CD4-positive, alpha-beta memory T cell (primary cell): Measurements from ENCODE around the gene MTA3. TPM values are rescaled to one million over a fixed set of nuclear protein-coding genes. Genes with fewer than 3 reads are reported as not detected.

Experiments used
- CTCF ChIA-PET: fragments of 350-600 bp; sonication (Branson Sonifier 250); formaldehyde crosslinking; loops from one replicate; lab custom pipeline; 2021; ENCODE audit warnings: inconsistent platforms; ENCODE audit not compliant: partially characterized antibody; lab: Charles Lee
- POLR2A ChIA-PET: fragments of 350-600 bp; sonication (Branson Sonifier 250); formaldehyde crosslinking; loops from one replicate; lab custom pipeline; 2021; ENCODE audit not compliant: partially characterized antibody; lab: Charles Lee
- DNase-seq, 5 donors: peaks; one replicate each; pipeline versions ENCODE4 v3.0.0 to v3.0.0-alpha.2; 2020 to 2022; ENCODE audit warnings: mixed read lengths in 1 of 5
- H3K27ac ChIP-seq: one replicate; pipeline ENCODE4 v1.7.0; 2013; ENCODE audit warnings: low read depth, low read length
- H3K27me3 ChIP-seq: 2 replicates; pipeline ENCODE4 v1.7.0; 2013; ENCODE audit warnings: mild to moderate bottlenecking, low read length, moderate library complexity; ENCODE audit not compliant: insufficient read depth
- H3K36me3 ChIP-seq: 2 replicates; pipeline ENCODE4 v1.7.0; 2013; ENCODE audit warnings: mild to moderate bottlenecking, low read length, moderate library complexity; ENCODE audit not compliant: insufficient read depth
- H3K4me1 ChIP-seq: 2 replicates; pipeline ENCODE4 v1.7.0; 2013; ENCODE audit warnings: mild to moderate bottlenecking, low read length, moderate library complexity; ENCODE audit not compliant: insufficient read depth
- H3K4me3 ChIP-seq, 2 donors: one replicate each; pipeline ENCODE4 v1.7.0; 2013; ENCODE audit warnings: low read length in 2 of 2, mild to moderate bottlenecking in 1 of 2
- H3K9me3 ChIP-seq, 2 donors: one replicate each; pipeline ENCODE4 v1.7.0; 2013; ENCODE audit warnings: low read length in 2 of 2, control low read depth in 1 of 2; ENCODE audit not compliant: control insufficient read depth in 1 of 2
- H3K27ac Mint-ChIP-seq, 7 donors: one replicate each; pipeline ENCODE4 v1.8.0; 2020 to 2021; ENCODE audit warnings: mixed read lengths in 7 of 7, mild to moderate bottlenecking in 6 of 7, inconsistent platforms in 3 of 7, moderate library complexity in 3 of 7
- H3K27me3 Mint-ChIP-seq, 2 donors: one replicate each; pipeline ENCODE4 v1.8.0; 2020 to 2021; ENCODE audit warnings: mixed read lengths in 2 of 2
- H3K36me3 Mint-ChIP-seq, 2 donors: one replicate each; pipeline ENCODE4 v1.8.0; 2020 to 2021; ENCODE audit warnings: mixed read lengths in 2 of 2, inconsistent platforms in 1 of 2, mild to moderate bottlenecking in 1 of 2
- H3K4me1 Mint-ChIP-seq, 4 donors: one replicate each; pipeline ENCODE4 v1.8.0; 2020 to 2021; ENCODE audit warnings: mixed read lengths in 4 of 4, mild to moderate bottlenecking in 1 of 4
- H3K4me3 Mint-ChIP-seq, 8 donors: one replicate each; pipeline ENCODE4 v1.8.0; 2020 to 2021; ENCODE audit warnings: mixed read lengths in 8 of 8, mild to moderate bottlenecking in 7 of 8, moderate library complexity in 6 of 8, inconsistent platforms in 3 of 8
- H3K9me3 Mint-ChIP-seq, 8 donors: one replicate each; pipeline ENCODE4 v1.8.0; 2020 to 2021; ENCODE audit warnings: mixed read lengths in 8 of 8, mild to moderate bottlenecking in 5 of 8, inconsistent platforms in 3 of 8, moderate library complexity in 1 of 8
- intact Hi-C: fragments of 100-400 bp; cut with micrococcal nuclease; formaldehyde crosslinking; loops from one replicate; pipeline ENCODE4 v1.15.1; 2023
- polyA plus RNA-seq, 2 donors: library from polyadenylated mRNA; unstranded; fragments of 300-500 nt; fragmentation: Illumina TruSeq; gene quantifications; one replicate each; pipeline ENCODE4 v1.2.3, GENCODE V29; 2021
- total RNA-seq, 2 experiments: library from RNA; stranded (reverse); gene quantifications; one replicate each; pipeline ENCODE4 v1.2.3, GENCODE V29; 2021

MTA3 gene
- total and polyA plus RNA-seq, 4 experiments from 2014 or later = 7.7 to 21.3 (median 13.3) TPM

GRCh38 chr2:42767899-42768705 lies 199.7 kb downstream of the MTA3 start:
- H3K36me3 Mint-ChIP-seq = peaks cover under 1% of the 10 kb centered on the region in 2 donors
- H3K4me3 ChIP-seq = no peak overlapping the region
- H3K4me1 Mint-ChIP-seq = no peaks in the 10 kb centered on the region
- no peaks in the 10 kb centered on the region for H3K36me3 ChIP-seq
- POLR2A ChIA-PET = no interaction called here
- H3K27me3 ChIP-seq = no peaks in the 10 kb centered on the region
- H3K27ac ChIP-seq = no peak overlapping the region
- H3K4me3 Mint-ChIP-seq = no peak overlapping the region
- DNase-seq = no peak
- H3K27ac Mint-ChIP-seq = peak overlapping the region in 1 of 7 donors; percentile 64
- no peaks in the 10 kb centered on the region for H3K9me3 Mint-ChIP-seq
- intact Hi-C loops = no loop called here
- no peaks in the 10 kb centered on the region for H3K9me3 ChIP-seq
- no peaks in the 10 kb centered on the region for H3K27me3 Mint-ChIP-seq
- CTCF ChIA-PET = no interaction called here
- no peaks in the 10 kb centered on the region for H3K4me1 ChIP-seq

DNA sequence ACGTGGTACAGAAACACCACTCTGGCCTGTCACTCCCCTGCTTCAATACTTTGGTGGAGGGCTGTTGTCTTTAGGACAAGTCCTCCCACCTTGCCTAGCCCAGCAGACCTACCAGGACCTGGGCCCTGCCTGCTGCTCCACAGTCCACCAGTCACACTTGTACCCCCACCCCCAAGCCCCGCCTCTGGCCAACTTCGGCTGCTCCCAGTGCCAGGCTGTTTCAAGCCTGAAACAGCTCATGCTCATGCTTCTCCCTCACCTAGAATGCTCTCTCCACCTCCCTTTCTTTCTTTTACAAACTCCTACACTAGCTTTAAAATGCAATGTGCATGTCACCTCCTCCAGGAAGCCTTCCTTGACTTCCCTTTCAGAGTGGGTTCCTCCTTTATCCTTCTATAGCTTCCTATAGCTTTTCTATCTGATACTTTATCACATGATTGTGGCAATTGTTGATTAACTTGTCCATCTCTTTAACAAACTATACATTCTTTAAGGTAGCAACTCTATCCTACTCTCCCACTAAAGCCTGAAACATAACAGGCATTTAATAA lies 200.3 kb downstream of the MTA3 start:
- Histone ChIP-seq H3K9me3 (no peaks in the 10 kb centered on the region), H3K4me1 (no peaks in the 10 kb centered on the region), H3K36me3 (no peaks in the 10 kb centered on the region), H3K27ac (no peak overlapping the region), H3K4me3 (no peak overlapping the region), H3K27me3 (no peaks in the 10 kb centered on the region)
- H3K4me3 Mint-ChIP-seq = no peak overlapping the region
- H3K4me1 Mint-ChIP-seq = no peaks in the 10 kb centered on the region
- no peaks in the 10 kb centered on the region for H3K36me3 Mint-ChIP-seq
- no peaks in the 10 kb centered on the region for H3K9me3 Mint-ChIP-seq
- no peaks in the 10 kb centered on the region for H3K27me3 Mint-ChIP-seq
- peak overlapping the region in 2 of 7 donors; percentile 38 to 64 for H3K27ac Mint-ChIP-seq
- POLR2A ChIA-PET = no interaction called here
- no peak for DNase-seq
- intact Hi-C loops = no loop called here
- CTCF ChIA-PET = no interaction called here

GRCh38 chr2:42769583-42770287 lies 201.3 kb downstream of the MTA3 start:
- no peak overlapping the region for H3K4me3 ChIP-seq
- intact Hi-C loops = no loop called here
- no peaks in the 10 kb centered on the region for H3K36me3 Mint-ChIP-seq
- no peaks in the 10 kb centered on the region for H3K4me1 Mint-ChIP-seq
- ChIA-PET POLR2A (no interaction called here), CTCF (no interaction called here)
- H3K9me3 Mint-ChIP-seq = no peaks in the 10 kb centered on the region
- no peaks in the 10 kb centered on the region for H3K9me3 ChIP-seq
- H3K36me3 ChIP-seq = no peaks in the 10 kb centered on the region
- no peak overlapping the region for H3K27ac Mint-ChIP-seq
- no peak for DNase-seq
- no peak overlapping the region for H3K27ac ChIP-seq
- no peaks in the 10 kb centered on the region for H3K27me3 ChIP-seq
- no peaks in the 10 kb centered on the region for H3K4me1 ChIP-seq
- H3K4me3 Mint-ChIP-seq = no peak overlapping the region
- no peaks in the 10 kb centered on the region for H3K27me3 Mint-ChIP-seq

DNA sequence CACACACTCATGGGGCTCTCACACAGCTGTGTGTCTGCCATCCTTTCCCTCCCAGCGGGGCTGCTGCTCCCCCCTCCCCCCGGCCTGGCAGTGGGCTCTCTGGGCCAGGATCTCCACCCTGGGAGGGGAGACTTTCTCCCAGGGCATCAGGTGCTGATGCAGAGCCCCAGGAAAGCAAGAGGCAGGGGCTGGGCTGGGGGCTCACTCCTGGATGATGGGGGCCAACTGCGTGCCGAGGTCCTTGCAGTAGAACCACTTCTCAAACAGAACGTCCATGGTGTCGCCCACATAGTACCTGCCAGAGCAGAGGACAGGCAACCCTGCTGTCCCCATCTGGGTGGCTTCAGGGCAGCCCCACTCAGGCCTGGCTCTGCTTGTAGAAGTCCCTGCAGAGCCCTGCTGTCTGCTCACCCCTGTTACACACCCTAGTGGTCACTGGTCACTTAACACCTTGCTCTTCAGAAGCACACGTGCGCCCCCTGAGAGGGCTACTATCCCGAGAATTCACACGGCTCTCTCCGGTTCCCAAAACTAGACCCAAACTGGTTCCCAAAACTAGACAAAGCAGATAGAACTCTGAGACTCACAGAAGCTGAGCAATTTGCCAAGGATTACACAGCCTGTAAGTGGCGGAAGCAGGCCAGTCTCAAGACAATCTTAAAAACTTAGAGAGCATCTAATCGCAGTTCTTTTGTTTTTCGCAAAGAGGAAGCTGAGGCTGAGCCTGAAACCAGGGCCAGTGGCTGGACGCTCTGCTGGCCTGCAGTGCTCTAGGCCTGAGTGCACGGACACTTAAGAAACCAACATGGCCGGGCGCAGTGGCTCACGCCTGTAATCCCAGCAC lies 202.1 kb downstream of the MTA3 start:
- ChIA-PET CTCF (no interaction called here), POLR2A (no interaction called here)
- Histone ChIP-seq H3K4me3 (no peak overlapping the region), H3K27me3 (no peaks in the 10 kb centered on the region), H3K27ac (no peak overlapping the region), H3K9me3 (no peaks in the 10 kb centered on the region), H3K4me1 (peaks cover 4% of the 10 kb centered on the region), H3K36me3 (no peaks in the 10 kb centered on the region)
- Mint-ChIP-seq H3K9me3 (no peaks in the 10 kb centered on the region), H3K4me3 (no peak overlapping the region), H3K27ac (peak overlapping the region in 1 of 7 donors; percentile 24), H3K27me3 (no peaks in the 10 kb centered on the region), H3K36me3 (no peaks in the 10 kb centered on the region), H3K4me1 (peaks cover 2 to 6% (median 4%) of the 10 kb centered on the region in 4 donors)
- intact Hi-C loops = no loop called here
- no peak for DNase-seq

DNA sequence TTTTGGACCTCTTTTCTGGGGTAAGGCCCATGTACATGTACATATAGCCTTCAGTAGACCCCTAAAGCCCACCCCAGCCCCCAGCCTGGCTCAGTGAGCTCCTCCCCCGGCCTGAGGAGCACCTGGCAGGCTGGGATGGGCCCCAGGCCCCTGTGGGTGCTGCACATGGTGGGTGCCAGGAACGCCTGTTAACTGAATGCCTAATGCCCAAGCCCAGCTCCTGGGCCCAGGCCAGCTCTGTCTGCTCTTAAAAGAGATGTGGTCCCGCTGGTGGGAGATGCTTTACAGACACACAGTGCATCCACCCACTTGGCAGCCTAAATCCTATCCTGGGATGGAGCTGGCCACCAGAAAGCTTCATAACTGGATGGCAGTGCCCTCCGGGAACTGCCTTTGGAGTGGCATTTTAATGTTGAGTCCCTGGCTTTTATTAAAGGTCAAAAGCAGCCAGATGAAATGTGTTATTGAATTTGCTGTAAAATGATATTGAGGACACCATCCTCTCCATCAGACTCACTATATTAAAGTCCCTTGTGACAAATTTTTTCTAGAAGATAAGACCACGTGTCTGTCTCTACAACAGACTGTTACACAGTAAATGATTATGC lies 203.2 kb downstream of the MTA3 start:
- Histone ChIP-seq H3K9me3 (no peaks in the 10 kb centered on the region), H3K4me1 (peaks cover 8% of the 10 kb centered on the region), H3K27ac (no peak overlapping the region), H3K36me3 (no peaks in the 10 kb centered on the region), H3K27me3 (no peaks in the 10 kb centered on the region), H3K4me3 (no peak overlapping the region)
- H3K4me3 Mint-ChIP-seq = no peak overlapping the region
- H3K4me1 Mint-ChIP-seq = peaks cover 5 to 11% (median 7%) of the 10 kb centered on the region in 4 donors
- POLR2A ChIA-PET = no interaction called here
- H3K36me3 Mint-ChIP-seq = no peaks in the 10 kb centered on the region
- no peak overlapping the region for H3K27ac Mint-ChIP-seq
- no peak for DNase-seq
- no peaks in the 10 kb centered on the region for H3K27me3 Mint-ChIP-seq
- intact Hi-C loops = no loop called here
- CTCF ChIA-PET = no interaction called here
- H3K9me3 Mint-ChIP-seq = no peaks in the 10 kb centered on the region

GRCh38 chr2:42775186-42775585 lies 206.8 kb downstream of the MTA3 start:
- peaks cover 5 to 11% (median 7%) of the 10 kb centered on the region in 4 donors for H3K4me1 Mint-ChIP-seq
- peaks cover 0 to 4% (median 0%) of the 10 kb centered on the region in 8 donors for H3K9me3 Mint-ChIP-seq
- peaks cover 8% of the 10 kb centered on the region for H3K4me1 ChIP-seq
- intact Hi-C loops = no loop called here
- peak overlapping the region in 2 of 7 donors; percentile 17 to 46 for H3K27ac Mint-ChIP-seq
- H3K36me3 Mint-ChIP-seq = peaks cover 0 to 4% of the 10 kb centered on the region in 2 donors
- H3K27me3 ChIP-seq = no peaks in the 10 kb centered on the region
- H3K27me3 Mint-ChIP-seq = no peaks in the 10 kb centered on the region
- H3K4me3 ChIP-seq = no peak overlapping the region
- DNase-seq = no peak
- ChIA-PET POLR2A (interaction anchor here (0.9 to 1.1 kb wide), 2 partner anchors 9 to 35 kb away, joined by 3 read pairs; no protein-coding TSS in a partner anchor), CTCF (no interaction called here)
- no peak overlapping the region for H3K27ac ChIP-seq
- no peaks in the 10 kb centered on the region for H3K9me3 ChIP-seq
- peak overlapping the region in 1 of 8 donors; percentile 31 for H3K4me3 Mint-ChIP-seq
- H3K36me3 ChIP-seq = no peaks in the 10 kb centered on the region
